GM18519 (cell line): ENCODE data around the gene TRIM62.

Source experiments
- ATAC-seq: cut with Tn5 transposase; IDR thresholded peaks from one replicate; pipeline ENCODE4 v1.9.1; 2021; ENCODE audit warnings: mild to moderate bottlenecking, moderate library complexity; ENCODE audit not compliant: unreplicated experiment, low FRiP score

TRIM62 gene

DNA sequence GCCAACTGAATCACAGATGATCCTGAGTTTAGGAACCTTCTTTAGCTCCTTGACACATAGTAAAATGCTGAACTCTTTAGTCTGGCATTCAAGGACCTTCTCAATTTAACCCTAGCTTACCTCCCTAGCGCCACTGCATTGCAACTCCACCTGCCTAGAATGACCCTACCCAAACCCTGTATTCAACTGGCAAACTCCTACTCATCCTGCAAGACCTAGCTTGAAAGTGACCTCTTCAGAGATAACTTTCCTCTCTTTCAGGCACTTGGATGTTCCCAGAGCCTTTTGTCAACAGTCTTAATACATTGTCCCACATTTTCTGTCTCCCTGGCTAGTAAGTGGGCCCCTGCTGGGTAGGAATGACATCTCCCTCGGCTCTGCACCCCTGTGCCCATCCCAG, 19.7 kb downstream of the TRIM62 start:
- ATAC-seq: no peak

- ATAC-seq: no peak
These were observed 20.7 kb downstream of the TRIM62 start for GRCh38 chr1:33161061-33161681.

GRCh38 chr1:33159577-33159976, 22.3 kb downstream of the TRIM62 start:
- no peak for ATAC-seq

- ATAC-seq: no peak
These were observed 23.5 kb downstream of the TRIM62 start for GRCh38 chr1:33158366-33158765.

DNA sequence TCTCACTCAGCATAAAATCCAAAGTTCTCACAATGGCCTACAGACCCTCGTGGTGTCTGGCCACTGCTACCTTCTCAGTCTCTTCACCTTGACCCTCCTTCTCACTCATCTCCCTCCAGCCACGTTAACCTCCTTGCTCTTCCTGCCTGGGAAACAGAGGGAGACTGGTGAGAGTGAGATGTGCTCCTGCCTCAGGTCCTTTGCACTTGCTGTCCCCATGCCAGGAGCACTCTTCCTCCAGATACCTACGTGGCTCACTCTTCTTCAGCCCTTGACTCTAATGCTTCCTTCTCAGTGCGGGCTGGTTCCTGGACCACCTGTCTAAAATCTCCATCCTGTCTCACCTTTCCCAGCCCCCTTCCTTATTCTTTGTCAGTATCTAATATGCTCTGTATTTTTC, 24.7 kb downstream of the TRIM62 start:
- ATAC-seq: no peak

DNA sequence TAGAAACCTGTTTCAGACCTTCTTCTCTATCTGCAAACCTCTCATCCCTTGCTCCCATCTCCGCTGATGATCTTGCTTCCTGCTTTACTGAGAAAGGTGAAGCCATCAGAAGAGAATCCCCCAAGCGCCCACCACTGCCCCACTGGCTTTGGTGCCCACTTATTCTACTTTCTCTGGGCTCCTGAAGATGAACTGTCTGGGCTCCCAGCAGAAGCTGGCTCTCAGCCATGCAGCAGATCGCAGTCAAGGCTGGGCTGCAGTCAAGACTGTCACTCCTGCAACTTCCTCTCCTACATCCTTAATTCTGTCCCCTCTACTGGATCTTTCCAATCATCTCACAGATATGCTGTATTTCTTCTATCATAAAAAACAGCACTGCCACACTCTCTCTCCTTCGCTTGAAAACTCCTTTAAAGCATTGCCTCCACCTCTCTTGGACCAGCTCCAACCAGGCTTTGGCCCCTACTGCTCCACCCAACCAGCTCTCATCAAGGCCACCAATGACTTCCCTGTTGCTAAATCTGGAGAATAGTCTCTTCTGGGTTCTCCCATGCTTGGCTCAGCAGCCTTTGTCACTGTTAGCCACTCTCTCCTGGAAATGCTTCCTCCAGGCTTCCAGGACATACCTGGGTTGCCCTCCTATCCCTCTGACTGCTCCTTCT, 25.8 kb downstream of the TRIM62 start:
- no peak for ATAC-seq

DNA sequence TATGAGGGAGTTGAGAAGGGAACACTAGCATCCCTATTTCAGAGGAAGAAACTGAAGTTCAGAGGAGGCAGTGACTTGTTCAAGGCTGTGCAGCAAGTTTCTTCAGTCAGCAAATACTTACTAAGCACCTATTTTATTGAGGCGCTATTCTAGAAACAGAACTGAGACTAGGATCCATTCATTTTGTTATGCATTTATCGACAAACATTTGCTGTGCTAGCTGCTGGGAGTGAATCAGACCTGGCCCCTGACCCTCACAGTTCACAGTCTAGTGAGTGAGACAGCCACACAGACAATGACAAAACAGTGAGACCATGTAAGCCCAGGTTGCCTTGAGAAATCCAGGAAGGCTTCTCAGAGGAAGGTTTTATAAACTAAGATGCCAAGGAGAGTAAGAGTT, 28.2 kb downstream of the TRIM62 start:
- no peak for ATAC-seq

- ATAC-seq: no peak
These were observed 29.0 kb downstream of the TRIM62 start for GRCh38 chr1:33152685-33153432.

DNA sequence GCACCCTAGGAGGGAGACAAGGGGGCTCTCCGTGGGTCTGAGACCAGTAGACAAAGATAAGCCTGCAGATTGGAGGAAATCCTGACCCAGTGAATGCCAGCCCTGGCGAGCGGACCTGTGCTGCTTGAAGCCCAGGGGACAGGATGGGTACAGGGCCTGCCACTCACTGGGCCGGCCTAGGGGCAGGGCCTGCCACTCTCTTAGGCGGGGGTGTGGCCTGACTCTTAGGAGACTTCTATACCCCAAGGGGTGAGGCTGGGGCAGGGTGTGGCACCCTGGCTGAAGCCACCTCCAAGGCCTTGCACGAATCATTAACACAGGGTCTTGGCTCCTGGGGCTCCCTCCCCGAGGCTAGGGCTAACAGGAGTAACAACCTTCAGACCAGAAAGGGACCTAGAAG, 30.7 kb downstream of the TRIM62 start:
- ATAC-seq: no peak

- ATAC-seq: no peak
These were observed 31.3 kb downstream of the TRIM62 start for GRCh38 chr1:33150522-33150921.

DNA sequence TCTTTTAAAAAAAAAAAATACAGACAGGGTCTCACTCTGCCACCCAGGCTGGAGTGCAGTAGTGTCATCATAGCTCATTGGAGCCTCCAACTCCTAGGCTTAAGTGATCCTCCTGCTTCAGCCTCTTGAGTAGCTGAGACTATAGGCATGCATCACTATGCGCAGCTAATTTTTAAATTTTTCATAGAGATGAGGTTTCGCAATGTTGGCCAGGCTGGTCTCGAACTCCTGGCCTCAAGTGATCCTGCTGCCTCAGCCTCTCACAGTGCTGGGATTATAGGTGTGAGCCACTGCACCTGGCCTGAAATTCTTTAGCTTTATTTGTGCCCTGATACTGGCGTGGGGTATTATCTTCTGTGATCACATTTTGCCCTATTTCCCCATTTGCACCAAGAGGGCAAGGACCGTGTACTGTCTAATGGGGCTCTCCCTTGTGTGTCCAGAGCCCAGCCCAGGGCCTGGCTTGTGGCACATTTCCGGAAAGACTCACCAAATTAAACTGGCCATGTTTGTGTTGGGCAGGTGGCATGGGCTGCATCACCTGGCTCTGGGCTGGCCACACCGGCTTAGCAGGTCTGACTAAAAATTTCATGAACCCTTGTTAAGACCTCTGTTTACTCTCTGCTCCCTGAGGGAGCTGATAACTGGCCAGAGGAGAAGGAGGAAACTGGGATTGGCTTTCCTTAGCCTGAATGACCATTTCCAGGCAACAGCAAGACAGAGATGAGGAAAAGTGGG, 32.2 kb downstream of the TRIM62 start:
- ATAC-seq: no peak

- ATAC-seq: no peak
These were observed 33.2 kb downstream of the TRIM62 start for GRCh38 chr1:33148615-33149014.

- ATAC-seq: no peak
These were observed 33.9 kb downstream of the TRIM62 start for GRCh38 chr1:33147997-33148314.

GRCh38 chr1:33147275-33147996, 34.4 kb downstream of the TRIM62 start:
- no peak for ATAC-seq

DNA sequence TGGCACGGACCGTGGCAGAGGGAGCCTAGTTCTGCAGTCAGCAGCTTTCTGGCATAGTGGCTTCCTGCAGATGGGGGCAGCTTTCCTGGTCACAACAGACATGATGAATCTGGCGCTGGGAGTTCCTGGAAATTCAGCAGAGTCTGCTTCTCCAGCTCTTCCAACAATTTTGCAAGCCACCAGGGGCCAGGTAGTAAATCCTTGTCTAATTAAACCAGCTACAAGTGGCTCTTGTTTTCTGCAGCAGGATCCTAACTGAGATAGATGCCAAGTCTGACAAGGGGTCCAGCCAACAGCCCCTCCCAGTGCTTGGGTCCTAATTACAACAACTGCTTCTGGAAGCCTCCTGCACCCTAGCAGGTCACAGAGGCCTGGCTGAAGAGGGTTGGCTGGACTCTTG, 35.8 kb downstream of the TRIM62 start:
- ATAC-seq: no peak

DNA sequence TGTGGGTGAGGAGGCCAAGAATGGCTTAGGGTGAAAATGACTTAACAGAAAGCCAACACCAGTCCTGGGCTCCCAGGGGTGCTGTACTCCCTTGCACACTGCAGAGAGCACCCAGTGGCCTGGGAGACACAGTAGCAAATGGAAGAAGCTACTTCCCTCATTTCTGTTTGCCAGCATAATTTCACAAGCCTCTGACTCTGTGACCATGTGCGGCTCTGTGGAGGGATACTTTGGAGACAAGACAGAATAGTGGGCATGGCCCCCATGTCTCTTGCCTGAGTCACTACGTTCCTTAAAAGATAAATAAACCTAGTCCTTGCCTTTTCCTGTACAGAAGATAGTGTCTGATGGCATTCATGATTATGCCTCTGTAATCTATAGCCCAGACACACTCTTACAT, 38.1 kb downstream of the TRIM62 start:
- no peak for ATAC-seq

- ATAC-seq: no peak
These were observed 38.7 kb downstream of the TRIM62 start for GRCh38 chr1:33143176-33143575.

GRCh38 chr1:33142483-33143064, 39.3 kb downstream of the TRIM62 start:
- no peak for ATAC-seq

DNA sequence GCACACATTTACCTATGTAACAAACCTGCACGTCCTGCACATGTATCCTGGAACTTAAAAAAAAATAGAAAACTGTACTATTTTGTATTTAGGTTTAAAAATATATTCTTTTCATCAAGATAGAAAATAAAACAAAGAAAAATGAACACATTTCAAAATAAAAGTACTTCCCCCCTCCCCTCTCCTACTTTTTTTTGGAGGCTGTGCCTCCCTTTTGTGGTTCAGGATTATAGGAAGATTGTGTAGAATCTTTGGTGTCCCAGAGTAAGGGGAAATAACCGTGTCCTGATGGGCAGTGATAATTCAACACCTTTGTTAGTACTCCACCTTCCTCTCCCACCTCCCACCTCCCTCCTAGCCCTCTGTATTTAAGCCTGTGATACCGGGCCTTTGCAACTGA, 40.1 kb downstream of the TRIM62 start:
- ATAC-seq: no peak

- ATAC-seq: no peak
These were observed 40.6 kb downstream of the TRIM62 start for GRCh38 chr1:33141216-33141615.
